PFSK-1 (cell line): ENCODE measurements around the gene DUSP8.

Experiments
- FOXP2 ChIP-seq: optimal IDR thresholded peaks from 2 replicates; pipeline ENCODE3; 2011; ENCODE audit warnings: borderline replicate concordance, control low read depth, inconsistent platforms; ENCODE audit not compliant: insufficient read depth; ENCODE audit errors: extremely low read length, extremely low read depth
- POLR2AphosphoS5 ChIP-seq: IDR thresholded peaks from 2 replicates; pipeline ENCODE4 v1.6.1; 2012; ENCODE audit warnings: low read depth, mild to moderate bottlenecking, control low read depth, low read length, moderate library complexity
- REST ChIP-seq, 2 experiments: IDR thresholded peaks; 2 replicates each; pipeline versions ENCODE4 v1.6.1 to v1.8.0; 2011 to 2012; ENCODE audit warnings: low read depth in 2 of 2, low read length in 2 of 2, control low read depth in 1 of 2, inconsistent platforms in 1 of 2, mild to moderate bottlenecking in 1 of 2, moderate library complexity in 1 of 2; ENCODE audit not compliant: insufficient read depth in 1 of 2
- SIN3A ChIP-seq: IDR thresholded peaks from 2 replicates; pipeline ENCODE4 v1.6.1; 2012; ENCODE audit warnings: mild to moderate bottlenecking, low read length, moderate library complexity, borderline replicate concordance; ENCODE audit not compliant: insufficient read depth
- TAF1 ChIP-seq: IDR thresholded peaks from 2 replicates; pipeline ENCODE4 v1.6.1; 2012; ENCODE audit warnings: low read length, control low read depth, borderline replicate concordance; ENCODE audit not compliant: insufficient read depth

Gene DUSP8

DNA sequence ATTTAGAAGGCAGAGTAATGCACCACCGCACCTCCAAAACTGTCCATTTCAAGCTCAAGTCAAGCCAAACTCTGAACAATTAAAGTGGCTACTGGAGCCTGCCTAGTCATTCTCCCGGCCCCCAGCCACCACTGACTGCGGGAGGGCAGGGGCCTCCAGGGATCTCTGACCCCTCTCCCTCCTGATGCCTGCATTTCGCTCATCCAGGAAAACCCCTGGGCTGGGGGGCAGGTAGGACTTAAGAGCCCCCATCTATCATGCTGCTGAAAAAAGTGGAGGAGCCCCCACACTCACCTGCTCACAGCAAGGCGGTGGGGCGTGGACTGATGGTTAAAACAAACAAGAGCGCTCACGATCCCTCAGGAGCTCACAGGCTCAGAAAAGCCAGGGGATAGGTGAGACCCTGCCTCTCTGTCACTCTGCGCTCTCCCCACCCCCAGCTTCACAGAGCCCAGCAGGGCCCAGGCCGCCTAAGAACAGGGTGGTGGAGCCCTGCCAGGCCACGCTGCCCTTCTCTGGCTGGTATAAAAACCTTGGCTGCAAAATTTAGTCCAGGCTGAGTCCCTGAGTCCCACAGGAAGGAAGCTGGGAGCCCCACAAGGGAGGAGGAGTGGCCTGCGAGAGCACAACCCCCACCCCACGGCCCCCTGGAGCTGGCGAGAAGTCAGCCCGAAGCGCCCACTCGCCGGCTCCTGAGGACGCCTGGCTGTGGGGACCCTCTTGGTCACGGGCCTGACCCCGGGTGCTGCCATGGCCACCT, 64.5 kb downstream of the DUSP8 start:
- TF ChIP-seq REST (IDR thresholded peaks at IDR 0.05; ENCODE audit: insufficient read depth in 1 of 2, low read depth in 2 of 2, low read length in 2 of 2) (no peak), SIN3A (no peak), POLR2AphosphoS5 (no peak), TAF1 (no peak), FOXP2 (no peak)

DNA sequence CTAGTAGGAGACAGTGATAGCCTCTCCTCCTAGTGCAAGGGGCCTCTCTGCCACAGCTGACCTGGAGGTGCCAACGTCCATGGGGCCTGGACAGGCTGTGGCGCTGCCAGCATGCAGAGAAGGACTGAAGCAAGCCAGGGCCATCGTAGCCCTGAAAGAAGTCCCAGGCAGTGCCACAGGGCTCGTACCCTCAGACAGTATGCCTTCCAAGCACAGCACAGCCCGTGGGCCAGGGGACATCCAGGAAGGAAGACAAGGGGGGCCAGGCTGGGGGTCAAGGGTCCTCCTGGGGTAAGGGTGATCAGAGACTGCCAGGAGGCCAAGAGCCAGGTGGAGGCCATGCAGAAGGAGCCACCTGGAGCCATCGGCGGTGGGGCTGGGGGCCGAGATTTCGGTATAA, 65.1 kb downstream of the DUSP8 start:
- TF ChIP-seq POLR2AphosphoS5 (no peak), FOXP2 (no peak), REST (IDR thresholded peaks at IDR 0.05; ENCODE audit: insufficient read depth in 1 of 2, low read depth in 2 of 2, low read length in 2 of 2) (no peak), SIN3A (no peak), TAF1 (no peak)

DNA sequence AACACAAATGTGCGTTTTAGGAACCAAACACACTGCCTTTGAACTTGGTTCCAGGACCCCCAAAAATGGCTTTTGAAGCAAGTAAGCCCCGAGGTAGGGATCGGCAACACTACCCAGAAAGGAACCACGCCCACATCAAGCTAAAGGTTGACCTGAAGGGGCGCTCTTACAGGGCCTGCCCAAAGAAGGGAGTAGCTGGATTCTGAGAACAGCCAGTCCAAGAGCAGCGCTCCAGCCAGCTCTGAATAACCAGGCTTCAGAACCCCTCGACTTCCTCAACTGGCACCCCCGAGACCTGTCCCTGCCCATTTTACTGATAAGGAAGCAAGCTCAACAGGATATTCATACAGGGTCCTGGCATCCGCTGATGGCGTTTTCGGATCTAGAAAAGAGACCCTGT, 66.6 kb downstream of the DUSP8 start:
- TF ChIP-seq REST (IDR thresholded peaks at IDR 0.05; ENCODE audit: insufficient read depth in 1 of 2, low read depth in 2 of 2, low read length in 2 of 2), result no peak
- no peak for TF ChIP-seq FOXP2
- TF ChIP-seq POLR2AphosphoS5, result no peak
- TF ChIP-seq SIN3A, result no peak
- TF ChIP-seq TAF1, result no peak

DNA sequence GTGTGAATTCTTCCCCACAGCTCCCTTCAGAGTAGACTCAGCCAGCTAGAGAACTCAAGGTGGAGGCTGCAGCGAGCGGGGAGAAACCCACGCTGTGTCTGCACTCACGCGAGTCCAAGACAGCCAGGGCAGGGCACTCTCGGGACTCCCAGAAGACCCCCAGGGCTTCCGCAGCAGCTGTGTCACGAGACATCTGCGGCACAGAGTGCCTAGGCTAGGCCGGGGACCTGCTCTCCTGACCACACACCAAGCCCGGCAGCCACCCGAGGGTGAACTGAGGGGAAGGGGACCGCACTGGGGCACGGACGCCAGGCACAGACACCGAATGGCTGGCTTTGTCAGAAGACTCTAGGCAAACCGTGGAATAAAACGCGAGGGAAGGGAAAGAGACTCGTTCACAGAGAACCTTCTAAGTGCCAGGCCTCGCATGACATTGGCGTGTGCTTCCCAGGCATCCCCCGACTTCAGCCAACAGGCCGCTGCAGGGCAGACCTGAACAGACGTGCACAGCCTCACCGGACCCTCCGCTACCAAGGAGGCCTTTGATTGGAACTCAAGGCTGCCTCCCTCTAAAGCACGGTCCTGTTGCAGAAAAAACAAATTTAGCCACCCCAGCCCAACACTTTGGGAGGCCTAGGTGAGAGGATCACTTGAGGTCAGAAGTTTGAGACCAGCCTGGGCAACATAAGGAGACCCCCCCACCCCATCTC, 67.3 kb downstream of the DUSP8 start:
- no peak for TF ChIP-seq SIN3A
- no peak for TF ChIP-seq POLR2AphosphoS5
- no peak for TF ChIP-seq TAF1
- no peak for TF ChIP-seq FOXP2
- no peak for TF ChIP-seq REST (IDR thresholded peaks at IDR 0.05; ENCODE audit: insufficient read depth in 1 of 2, low read depth in 2 of 2, low read length in 2 of 2)
